GM12892 (cell line): ENCODE data around the gene RPUSD4.

ENCODE experiments used
- DNase-seq: peaks from one replicate; pipeline ENCODE4 v3.0.0; 2011; ENCODE audit not compliant: insufficient read length
- FAIRE-seq: peaks from 2 replicates; lab custom pipeline; 2011; peaks lifted over from hg19 to GRCh38; lab: Jason Lieb, UNC
- POLR2A ChIP-seq: IDR thresholded peaks from 2 replicates; pipeline ENCODE4 v1.6.1; 2011; ENCODE audit warnings: low read depth, low read length, control low read depth
- POLR2AphosphoS5 ChIP-seq: IDR thresholded peaks from 2 replicates; pipeline ENCODE4 v1.6.1; 2011; ENCODE audit warnings: low read depth, low read length, control low read depth
- TAF1 ChIP-seq: IDR thresholded peaks from 2 replicates; pipeline ENCODE4 v1.6.1; 2011; ENCODE audit warnings: low read depth, mild to moderate bottlenecking, control low read depth, low read length, borderline replicate concordance

Gene RPUSD4

DNA sequence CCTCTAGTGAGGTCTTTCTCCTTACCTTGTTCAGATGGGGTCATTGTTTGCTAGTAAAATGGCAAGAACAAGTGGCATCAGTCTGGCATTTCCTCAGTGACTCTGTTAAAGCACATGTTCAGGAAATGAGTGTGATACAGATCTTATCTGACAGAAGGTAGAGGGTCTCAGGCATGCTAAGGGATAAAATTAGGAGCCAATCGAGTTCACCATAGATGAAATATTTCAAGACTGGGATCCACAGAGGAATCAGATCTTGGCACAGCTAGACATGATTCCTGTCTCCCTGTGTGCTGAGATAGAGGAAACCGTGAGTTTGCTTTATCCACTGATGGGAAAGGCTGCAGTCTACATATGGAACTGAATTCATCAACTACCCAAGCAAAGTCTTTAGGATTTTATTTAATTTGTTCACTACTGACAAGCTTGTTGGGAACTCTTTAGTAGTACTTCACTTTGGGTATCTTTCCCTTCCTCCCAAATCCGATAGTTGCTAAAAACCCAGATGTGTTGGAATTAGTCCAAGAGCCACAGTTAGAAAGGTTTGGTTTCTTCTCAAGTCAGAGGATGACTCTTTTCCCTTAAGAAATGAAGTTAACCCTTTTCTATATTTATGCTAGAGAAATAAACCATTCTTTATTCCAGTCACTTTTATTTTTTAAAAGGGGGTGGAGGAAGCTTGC lies 18.5 kb upstream of the RPUSD4 start:
- FAIRE-seq (peak; percentile 73), DNase-seq (no peak)
- TF ChIP-seq TAF1: no peak
- no peak for TF ChIP-seq POLR2AphosphoS5
- TF ChIP-seq POLR2A: no peak

GRCh38 chr11:126226334-126227084 lies 15.1 kb upstream of the RPUSD4 start:
- DNase-seq (no peak), FAIRE-seq (no peak)
- TF ChIP-seq POLR2A: no peak
- TF ChIP-seq POLR2AphosphoS5: no peak
- TF ChIP-seq TAF1: no peak

- no peak for TF ChIP-seq POLR2A
- no peak for TF ChIP-seq TAF1
- TF ChIP-seq POLR2AphosphoS5: no peak
- no peak for FAIRE-seq
- no peak for DNase-seq
Measured at GRCh38 chr11:126225295-126225665, 13.8 kb upstream of the RPUSD4 start.

DNA sequence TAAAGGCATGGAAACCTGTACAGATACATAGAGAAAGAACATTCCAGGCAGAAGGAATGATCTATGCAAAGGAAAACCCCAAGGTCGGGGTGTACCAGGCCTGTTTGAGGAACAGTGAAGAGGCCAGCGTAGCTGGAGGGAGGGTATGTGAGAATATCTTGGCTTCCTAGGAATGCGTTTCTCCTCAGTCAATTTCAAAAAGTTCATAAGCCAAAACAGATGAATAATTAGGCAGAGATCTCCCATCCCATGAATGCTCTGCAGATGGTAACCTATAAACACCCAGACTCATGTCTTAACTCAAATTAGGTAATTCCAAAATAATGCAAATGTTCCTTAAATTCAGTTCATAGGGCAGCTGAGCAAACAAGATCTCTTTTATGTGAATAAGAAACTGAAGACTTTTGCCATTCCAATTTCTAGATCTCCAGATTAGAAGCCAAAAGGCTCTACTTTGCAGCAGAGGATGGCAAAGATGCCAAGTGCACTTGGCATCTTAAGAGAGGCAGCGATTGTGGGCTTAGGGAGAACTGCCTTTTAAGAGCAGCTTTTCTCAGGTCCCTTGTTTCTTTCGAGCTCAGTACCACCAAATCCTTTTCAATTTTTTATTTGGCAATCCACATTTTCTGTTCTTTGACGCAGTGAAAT lies 13.3 kb upstream of the RPUSD4 start:
- FAIRE-seq (no peak), DNase-seq (no peak)
- TF ChIP-seq POLR2AphosphoS5: no peak
- no peak for TF ChIP-seq TAF1
- TF ChIP-seq POLR2A: no peak

GRCh38 chr11:126219547-126219946 lies 8.1 kb upstream of the RPUSD4 start:
- DNase-seq: no peak
- no peak for TF ChIP-seq TAF1
- TF ChIP-seq POLR2A: no peak
- no peak for TF ChIP-seq POLR2AphosphoS5
- FAIRE-seq: no peak

- TF ChIP-seq POLR2A: no peak
- TF ChIP-seq TAF1: no peak
- no peak for TF ChIP-seq POLR2AphosphoS5
- no peak for DNase-seq
- no peak for FAIRE-seq
Measured at GRCh38 chr11:126217491-126217890, 6.0 kb upstream of the RPUSD4 start.

DNA sequence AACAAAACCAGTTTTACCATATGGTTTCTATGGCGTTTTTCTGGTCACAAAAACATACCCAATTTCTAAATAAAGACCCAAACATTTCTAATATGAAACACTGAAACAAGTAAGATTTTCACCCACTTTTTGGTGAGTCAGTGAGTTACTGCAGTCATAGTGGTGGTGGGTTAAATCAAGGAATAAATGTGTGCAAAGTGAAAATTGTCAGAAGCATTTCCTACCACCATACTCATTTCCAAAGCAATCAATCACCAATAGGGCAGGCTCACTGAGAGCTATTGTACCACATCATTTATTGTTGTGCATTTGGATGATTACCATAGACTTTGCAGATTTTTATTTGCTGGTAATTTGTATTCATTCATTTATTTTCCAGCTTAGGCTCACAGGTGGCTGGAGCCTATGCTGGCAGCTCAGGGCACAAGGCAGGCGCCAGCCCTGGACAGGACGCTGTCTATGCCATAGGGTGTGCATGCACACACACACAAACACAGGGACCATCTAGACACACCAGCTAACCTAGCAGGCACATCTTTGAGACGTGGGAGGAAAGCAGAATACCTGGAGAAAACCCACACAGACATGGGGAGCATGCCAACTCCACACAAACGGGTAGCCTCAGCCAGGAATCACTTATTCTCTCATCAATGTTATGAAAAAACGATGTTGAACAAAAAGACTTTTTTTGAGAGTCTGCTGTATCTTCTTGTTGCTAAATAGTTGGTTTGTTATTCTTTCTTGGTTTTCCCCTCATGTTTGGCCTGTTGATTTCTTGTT lies 5.3 kb upstream of the RPUSD4 start:
- no peak for DNase-seq
- peak; percentile 36 for FAIRE-seq
- no peak for TF ChIP-seq POLR2A
- no peak for TF ChIP-seq POLR2AphosphoS5
- TF ChIP-seq TAF1: no peak

GRCh38 chr11:126214841-126215240 lies 3.4 kb upstream of the RPUSD4 start:
- no peak for TF ChIP-seq POLR2AphosphoS5
- no peak for TF ChIP-seq TAF1
- TF ChIP-seq POLR2A: no peak

GRCh38 chr11:126214441-126214840 lies 3.0 kb upstream of the RPUSD4 start:
- DNase-seq (no peak), FAIRE-seq (no peak)
- no peak for TF ChIP-seq POLR2A
- no peak for TF ChIP-seq TAF1
- TF ChIP-seq POLR2AphosphoS5: no peak

More at GRCh38 chr11:126214841-126215240, 3.4 kb upstream of the RPUSD4 start:
- DNase-seq (no peak), FAIRE-seq (no peak)

DNA sequence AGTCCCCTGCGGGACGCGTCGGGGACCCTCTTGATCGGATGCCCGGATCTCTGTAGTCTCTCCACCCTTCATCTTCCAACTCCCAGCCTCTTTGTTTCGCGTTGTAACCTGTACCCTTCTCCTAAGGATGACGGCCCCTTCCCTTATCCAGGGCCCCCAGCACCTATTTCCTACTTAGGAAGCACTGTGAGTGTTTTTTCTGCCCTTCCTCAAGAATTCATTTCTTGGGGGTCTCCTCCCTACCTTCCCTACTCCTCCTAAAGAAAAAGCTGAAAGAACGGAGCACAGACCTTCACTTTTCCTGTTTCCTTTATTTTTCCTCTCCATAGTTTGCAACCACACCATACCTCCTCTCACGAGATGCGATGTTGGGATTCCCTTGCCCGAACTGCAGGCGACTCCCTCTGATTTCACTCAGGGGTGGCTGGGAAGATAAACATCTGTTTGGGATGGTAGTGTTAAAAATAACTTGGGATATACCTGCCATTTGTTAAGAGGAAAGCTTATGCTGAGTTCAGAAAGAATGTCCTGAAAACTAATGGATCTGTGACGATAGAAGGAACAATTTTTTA lies 725 bp upstream of the RPUSD4 start:
- DNase-seq (no peak), FAIRE-seq (no peak)
- no peak for TF ChIP-seq TAF1
- no peak for TF ChIP-seq POLR2AphosphoS5
- TF ChIP-seq POLR2A: no peak

DNA sequence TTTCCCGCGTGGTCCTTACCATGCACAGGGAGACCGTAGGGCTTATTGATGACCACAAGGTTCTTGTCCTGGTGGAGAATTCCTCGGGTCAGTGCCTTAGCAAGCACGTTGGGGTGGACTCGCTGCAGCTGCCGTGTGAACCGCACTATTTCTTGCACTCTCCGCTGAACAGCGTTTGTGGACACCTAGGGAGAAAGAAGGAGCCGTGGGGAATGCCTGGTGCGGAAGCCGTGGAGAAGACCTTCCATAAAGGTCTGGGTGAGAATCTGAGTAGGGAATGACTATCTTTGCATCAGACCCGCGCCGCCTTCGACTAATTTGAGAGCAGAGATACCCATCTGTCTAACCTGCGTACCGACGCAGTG lies 597 bp downstream of the RPUSD4 start:
- no peak for TF ChIP-seq POLR2AphosphoS5
- TF ChIP-seq POLR2A: no peak
- no peak for TF ChIP-seq TAF1
- peak; percentile 62 for FAIRE-seq
- DNase-seq: no peak
